H1 (cell line): ENCODE data around the gene GBF1. TPM values are rescaled to one million over a fixed set of nuclear protein-coding genes. Genes with fewer than 3 reads are reported as not detected.

Source experiments
- CTCF ChIA-PET: fragments of 300-600 bp; sonication (Branson Sonifier 250); formaldehyde crosslinking; loops from one replicate; lab custom pipeline; 2021; ENCODE audit not compliant: partially characterized antibody; lab: Charles Lee
- POLR2A ChIA-PET: fragments of 300-600 bp; sonication (Branson Sonifier 250); formaldehyde crosslinking; loops from one replicate; lab custom pipeline; 2021; ENCODE audit warnings: inconsistent platforms; ENCODE audit not compliant: partially characterized antibody; lab: Charles Lee
- DNase-seq, 2 experiments: peaks; one replicate each; pipeline versions ENCODE4 v3.0.0 to v3.0.0-alpha.2; 2010 to 2022; ENCODE audit warnings: low spot score in 2 of 2, low read depth in 1 of 2, mixed read lengths in 1 of 2
- FAIRE-seq: peaks from 2 replicates; lab custom pipeline; 2011; peaks lifted over from hg19 to GRCh38; lab: Jason Lieb, UNC
- H2AFZ ChIP-seq: 2 replicates; pipeline ENCODE4 v1.8.1; 2012; ENCODE audit warnings: low read length, inconsistent platforms
- H2AK5ac ChIP-seq: 2 replicates; pipeline ENCODE4 v1.6.1; 2013; ENCODE audit warnings: low read depth, low read length
- H2BK120ac ChIP-seq: replicated peaks from 2 replicates; pipeline ENCODE3; 2013; ENCODE audit warnings: low read depth, low read length, inconsistent platforms
- H2BK12ac ChIP-seq: 2 replicates; pipeline ENCODE4 v1.6.1; 2013; ENCODE audit warnings: low read depth, low read length
- H2BK15ac ChIP-seq: 2 replicates; pipeline ENCODE4 v1.6.1; 2013; ENCODE audit warnings: low read length
- H2BK20ac ChIP-seq: 2 replicates; pipeline ENCODE4 v1.6.1; 2013; ENCODE audit warnings: low read length
- H2BK5ac ChIP-seq: 2 replicates; pipeline ENCODE4 v1.6.1; 2013; ENCODE audit warnings: low read depth, low read length
- H3K14ac ChIP-seq: 2 replicates; pipeline ENCODE4 v1.6.1; 2013; ENCODE audit warnings: inconsistent platforms; ENCODE audit not compliant: insufficient read length
- H3K18ac ChIP-seq: 2 replicates; pipeline ENCODE4 v1.6.1; 2013; ENCODE audit warnings: low read length; ENCODE audit errors: extremely low read depth
- H3K23ac ChIP-seq: 2 replicates; pipeline ENCODE4 v1.6.1; 2013; ENCODE audit warnings: inconsistent platforms; ENCODE audit not compliant: insufficient read length
- H3K23me2 ChIP-seq: 2 replicates; pipeline ENCODE4 v1.6.1; 2013; ENCODE audit warnings: low read depth, low read length
- H3K27ac ChIP-seq: 2 replicates; pipeline ENCODE4 v1.6.1; 2011; ENCODE audit warnings: low read depth, low read length, inconsistent platforms
- H3K27me3 ChIP-seq, 4 experiments: replicated peaks in 1 of 4; 1 replicate in 1 of 4; 2 replicates in 3 of 4; pipeline versions ENCODE4 v1.6.1 to v1.8.1; 2011 to 2013; ENCODE audit warnings: low read length in 3 of 4, mild to moderate bottlenecking in 3 of 4, inconsistent platforms in 2 of 4, mixed read lengths in 2 of 4, moderate library complexity in 1 of 4; ENCODE audit not compliant: control insufficient read depth in 3 of 4, insufficient read depth in 3 of 4; ENCODE audit errors: extremely low read depth in 1 of 4
- H3K36me3 ChIP-seq, 4 experiments: 2 replicates each; pipeline versions ENCODE4 v1.6.1 to v1.8.1; 2011 to 2013; ENCODE audit warnings: mild to moderate bottlenecking in 4 of 4, low read length in 3 of 4, moderate library complexity in 2 of 4, control low read depth in 1 of 4, inconsistent platforms in 1 of 4; ENCODE audit not compliant: insufficient read depth in 4 of 4, control insufficient read depth in 2 of 4
- H3K4ac ChIP-seq: replicated peaks from 2 replicates; pipeline ENCODE3; 2013; ENCODE audit warnings: low read length, low read depth, mixed read lengths, inconsistent platforms; ENCODE audit not compliant: insufficient read length
- H3K4me1 ChIP-seq, 4 experiments: replicated peaks in 1 of 4; 1 replicate in 1 of 4; 2 replicates in 3 of 4; pipeline versions ENCODE4 v1.6.1 to v1.8.1; 2011 to 2013; ENCODE audit warnings: low read length in 3 of 4, inconsistent platforms in 2 of 4, mixed read lengths in 1 of 4; ENCODE audit not compliant: insufficient read depth in 4 of 4, control insufficient read depth in 3 of 4
- H3K4me2 ChIP-seq, 2 experiments: 2 replicates each; pipeline versions ENCODE4 v1.6.1 to v1.8.1; 2011 to 2013; ENCODE audit warnings: low read depth in 2 of 2, low read length in 2 of 2, control low read depth in 1 of 2, inconsistent platforms in 1 of 2, mild to moderate bottlenecking in 1 of 2; ENCODE audit not compliant: insufficient read depth in 1 of 2
- H3K4me3 ChIP-seq, 4 experiments: fragments of 200-600, 300-600 bp in 1 of 4; sonication (generic), shearing (Covaris generic), sonication (Bioruptor Twin) in 1 of 4; 2 replicates each; pipeline versions ENCODE4 v1.5.1 to v1.8.1; 2011 to 2016; ENCODE audit warnings: low read length in 4 of 4, low read depth in 3 of 4, control low read depth in 2 of 4, inconsistent platforms in 2 of 4, mild to moderate bottlenecking in 2 of 4, mixed read lengths in 1 of 4, moderate library complexity in 1 of 4; ENCODE audit not compliant: insufficient read depth in 2 of 4; ENCODE audit errors: extremely low read depth in 1 of 4
- H3K56ac ChIP-seq: replicated peaks from 2 replicates; pipeline ENCODE3; 2013; ENCODE audit warnings: low read depth, mild to moderate bottlenecking, mixed read lengths, low read length, inconsistent platforms; ENCODE audit not compliant: insufficient read length
- H3K79me1 ChIP-seq: 2 replicates; pipeline ENCODE4 v1.6.1; 2013; ENCODE audit warnings: low read depth, low read length, control low read depth
- H3K79me2 ChIP-seq, 2 experiments: 2 replicates each; pipeline versions ENCODE4 v1.6.1 to v1.8.1; 2012 to 2013; ENCODE audit warnings: low read length in 2 of 2, mild to moderate bottlenecking in 2 of 2, inconsistent platforms in 1 of 2; ENCODE audit not compliant: insufficient read depth in 2 of 2, control insufficient read depth in 1 of 2
- H3K9ac ChIP-seq, 4 experiments: replicated peaks in 1 of 4; 1 replicate in 1 of 4; 2 replicates in 3 of 4; pipeline versions ENCODE4 v1.6.1 to v1.8.1; 2011 to 2013; ENCODE audit warnings: low read depth in 3 of 4, low read length in 3 of 4, control low read depth in 2 of 4, mild to moderate bottlenecking in 2 of 4, moderate library complexity in 2 of 4, inconsistent platforms in 1 of 4; ENCODE audit errors: extremely low read depth in 1 of 4
- H3K9me3 ChIP-seq, 2 experiments: 2 replicates each; pipeline versions ENCODE4 v1.6.1 to v1.8.1; 2012 to 2013; ENCODE audit warnings: mild to moderate bottlenecking in 2 of 2, moderate library complexity in 2 of 2, control low read depth in 1 of 2, inconsistent platforms in 1 of 2, low read depth in 1 of 2, low read length in 1 of 2, mixed read lengths in 1 of 2; ENCODE audit not compliant: insufficient read depth in 2 of 2
- H4K20me1 ChIP-seq, 2 experiments: replicated peaks in 1 of 2; 2 replicates each; pipeline versions ENCODE3 to v1.8.1; 2011 to 2013; ENCODE audit warnings: inconsistent platforms in 2 of 2, low read length in 2 of 2, mild to moderate bottlenecking in 1 of 2; ENCODE audit not compliant: insufficient read depth in 2 of 2, control insufficient read depth in 1 of 2
- H4K5ac ChIP-seq: 2 replicates; pipeline ENCODE4 v1.6.1; 2013; ENCODE audit warnings: low read length, low read depth, mixed read lengths, inconsistent platforms; ENCODE audit not compliant: insufficient read length
- H4K8ac ChIP-seq: 2 replicates; pipeline ENCODE4 v1.8.0; 2013; ENCODE audit warnings: mild to moderate bottlenecking, moderate library complexity, low read length, inconsistent platforms; ENCODE audit not compliant: insufficient read depth; ENCODE audit errors: extremely low read depth
- H4K91ac ChIP-seq: replicated peaks from 2 replicates; pipeline ENCODE3; 2013; ENCODE audit warnings: low read length, mixed read lengths, inconsistent platforms; ENCODE audit not compliant: insufficient read length
- ATF3 ChIP-seq: IDR thresholded peaks from 2 replicates; pipeline ENCODE4 v1.6.1; 2011; ENCODE audit warnings: low read depth, mild to moderate bottlenecking, low read length; ENCODE audit not compliant: insufficient read depth
- BACH1 ChIP-seq: IDR thresholded peaks from 2 replicates; pipeline ENCODE4 v1.6.1; 2012; ENCODE audit warnings: low read length, improper control_type of control experiment
- BRCA1 ChIP-seq: IDR thresholded peaks from 2 replicates; pipeline ENCODE4 v1.6.1; 2012; ENCODE audit warnings: low read depth, low read length, improper control_type of control experiment
- CBX5 ChIP-seq: fragments of 300-800, 300-1000 bp; sonication (generic); IDR thresholded peaks from 2 replicates; pipeline ENCODE4 v1.7.1; 2016; ENCODE audit warnings: antibody characterized with exemption, low read length, low read depth
- CBX8 ChIP-seq: fragments of 300-800, 300-1000 bp; sonication (generic); IDR thresholded peaks from 2 replicates; pipeline ENCODE4 v1.7.1; 2016; ENCODE audit warnings: low read depth, low read length, borderline replicate concordance
- CHD2 ChIP-seq: IDR thresholded peaks from 2 replicates; pipeline ENCODE4 v1.6.1; 2012; ENCODE audit warnings: low read length, improper control_type of control experiment
- EGR1 ChIP-seq: IDR thresholded peaks from 2 replicates; pipeline ENCODE4 v1.6.1; 2011; ENCODE audit warnings: low read depth, low read length, borderline replicate concordance
- GABPA ChIP-seq: IDR thresholded peaks from 2 replicates; pipeline ENCODE4 v1.6.1; 2011; ENCODE audit warnings: mild to moderate bottlenecking, low read length, moderate library complexity, borderline replicate concordance; ENCODE audit not compliant: insufficient read depth
- GTF2F1 ChIP-seq: IDR thresholded peaks from 2 replicates; pipeline ENCODE4 v1.6.1; 2012; ENCODE audit warnings: low read depth, low read length, improper control_type of control experiment, borderline replicate concordance
- HDAC2 ChIP-seq, 2 experiments: fragments of 300-600 bp in 1 of 2; sonication (generic) in 1 of 2; IDR thresholded peaks; 2 replicates each; pipeline ENCODE4 v1.6.1; 2011 to 2012; ENCODE audit warnings: low read depth in 2 of 2, low read length in 2 of 2, mild to moderate bottlenecking in 2 of 2, moderate library complexity in 2 of 2, borderline replicate concordance in 1 of 2, inconsistent platforms in 1 of 2
- NANOG ChIP-seq: IDR thresholded peaks from 2 replicates; pipeline ENCODE4 v1.6.1; 2011; ENCODE audit warnings: low read length, low read depth, mild to moderate bottlenecking, inconsistent platforms; ENCODE audit not compliant: insufficient read depth, poor library complexity, severe bottlenecking
- POU5F1 ChIP-seq: IDR thresholded peaks from 2 replicates; pipeline ENCODE4 v1.6.1; 2011; ENCODE audit warnings: low read depth, mild to moderate bottlenecking, low read length, moderate library complexity
- RFX5 ChIP-seq: IDR thresholded peaks from 2 replicates; pipeline ENCODE4 v1.6.1; 2011; ENCODE audit warnings: low read depth, low read length, improper control_type of control experiment, borderline replicate concordance
- RXRA ChIP-seq: IDR thresholded peaks from 2 replicates; pipeline ENCODE4 v1.6.1; 2011; ENCODE audit warnings: low read depth, mild to moderate bottlenecking, low read length, moderate library complexity; ENCODE audit not compliant: insufficient read depth
- WGBS, 2 experiments: shearing (Covaris generic) in 1 of 2; methylation state at CpG; one replicate each; pipeline versions ENCODE4 v1.1.6 to v1.1.7; 2013 to 2015; ENCODE audit warnings: low lambda C conversion rate in 2 of 2, mixed read lengths in 2 of 2, inconsistent platforms in 1 of 2, low coverage in 1 of 2, missing lambda C conversion rate in 1 of 2; ENCODE audit not compliant: insufficient replicate concordance in 2 of 2, insufficient coverage in 1 of 2, insufficient read length in 1 of 2; ENCODE audit errors: extremely low coverage in 1 of 2, missing lambda C conversion rate in 1 of 2; 5-methylcytosine and 5-hydroxymethylcytosine counted together
- polyA plus RNA-seq, 7 experiments: library from polyadenylated mRNA; depleted of rRNA in 3 of 7; stranded (reverse) in 5 of 7; unstranded in 2 of 7; fragments of >200 nt in 5 of 7; fragments of 200-250 nt in 2 of 7; gene quantifications; 1 replicate in 5 of 7; 2 replicates in 1 of 7; 4 replicates in 1 of 7; pipeline versions ENCODE4 v1.2.1 to v1.2.3, GENCODE V29; 2011 to 2013; ENCODE audit warnings: missing spikeins in 2 of 7, mixed read lengths in 2 of 7
- total RNA-seq: library from RNA; stranded (reverse); fragmentation: NEBNext Ultra II Directional; extraction: Animal tissue kit (Norgen Biotek cat#: 25700); gene quantifications from 2 replicates; pipeline ENCODE4 v1.2.1, GENCODE V29; 2021

The GBF1 gene
- total and polyA plus RNA-seq, 2 of the 8 experiments (the other 6 are each of a cell fraction or from before 2014, with no cell fraction given) = 11.0 to 25.5 TPM

- Histone ChIP-seq H3K4ac (no peak overlapping the region), H3K14ac (no peak overlapping the region), H3K36me3 (no peaks in the 10 kb centered on the region), H3K4me3 (no peak overlapping the region), H3K23ac (no peak overlapping the region), H3K4me2 (no peak overlapping the region), H2BK15ac (no peak overlapping the region), H2AK5ac (no peak overlapping the region), H3K27me3 (no peaks in the 10 kb centered on the region), H2BK20ac (no peak overlapping the region), H3K79me1 (peaks cover 2% of the 10 kb centered on the region; the same call in 1 of the 2 replicates), H2AFZ (no peak overlapping the region), H3K18ac (no peak overlapping the region), H3K27ac (no peak overlapping the region), H3K79me2 (no peaks in the 10 kb centered on the region), H3K4me1 (no peaks in the 10 kb centered on the region), H3K9me3 (no peaks in the 10 kb centered on the region), H4K20me1 (peaks cover 1 to 2% of the 10 kb centered on the region in 2 experiments), H3K56ac (no peak overlapping the region), H3K9ac (no peak overlapping the region), H2BK120ac (no peak overlapping the region), H2BK5ac (no peak overlapping the region), H4K8ac (no peak overlapping the region), H2BK12ac (no peak overlapping the region), H4K91ac (no peak overlapping the region), H4K5ac (no peak overlapping the region), H3K23me2 (no peaks in the 10 kb centered on the region)
- DNase-seq (no peak), FAIRE-seq (no peak)
- TF ChIP-seq CBX8 (no peak), GTF2F1 (no peak), HDAC2 (IDR thresholded peaks at IDR 0.05; ENCODE audit: borderline replicate concordance in 1 of 2, low read depth in 2 of 2, low read length in 2 of 2) (no peak), BACH1 (no peak), NANOG (no peak), RXRA (no peak), BRCA1 (no peak), EGR1 (no peak), POU5F1 (no peak), CHD2 (no peak), ATF3 (no peak), RFX5 (no peak), CBX5 (no peak), GABPA (no peak)
- ChIA-PET POLR2A (no interaction called here), CTCF (interaction anchor here (1.0 to 1.4 kb wide), 4 partner anchors 8 to 54 kb away, joined by 3 to 7 read pairs (median 3); no protein-coding TSS in a partner anchor)
- WGBS, 2 experiments = 94% methylated on average over 2 of the region's 2 CpGs; no CpG with 5 or more reads in 1 of the 2 experiments
Observed at GRCh38 chr10:102285133-102285532, 39.8 kb downstream of the GBF1 start.
